A549 (cell line): ENCODE data around the gene MUC5B. TPM values are rescaled to one million over a fixed set of nuclear protein-coding genes. Genes with fewer than 3 reads are reported as not detected.

Experiments
- ATAC-seq, 2 experiments: fragments of 200-7000 bp in 1 of 2; fragments of >200 bp in 1 of 2; cut with Nextera tagmentation in 1 of 2; cut with Tn5 transposase in 1 of 2; 3 replicates each; pipeline versions ENCODE4 v1.8.0 to v1.9.1; 2018 to 2020; ENCODE audit warnings: mild to moderate bottlenecking in 1 of 2, moderate library complexity in 1 of 2
- CTCF ChIA-PET: fragments of 300-600 bp; sonication (Branson Sonifier 250); formaldehyde crosslinking; extraction: SDS; loops from one replicate; lab custom pipeline; 2021; ENCODE audit warnings: antibody characterized with exemption, inconsistent platforms; lab: Yijun Ruan, JAX
- POLR2A ChIA-PET: fragments of 350-600 bp; formaldehyde crosslinking; extraction: SDS; loops from one replicate; lab custom pipeline; 2021; ENCODE audit warnings: antibody characterized with exemption, inconsistent platforms; lab: Yijun Ruan, JAX
- DNase-seq, 2 experiments: peaks; one replicate each; pipeline versions ENCODE4 v3.0.0 to v3.0.0-alpha.2; 2011 to 2016; ENCODE audit warnings: low read depth in 1 of 2, low spot score in 1 of 2
- FAIRE-seq: peaks from 2 replicates; lab custom pipeline; 2011; peaks lifted over from hg19 to GRCh38; lab: Jason Lieb, UNC
- H3K27ac ChIP-seq, 2 experiments: fragments of >200 bp; sonication (Bioruptor Twin); formaldehyde crosslinking; 3 replicates each; pipeline ENCODE4 v1.5.1; 2016 to 2017
- H3K4me1 ChIP-seq: fragments of >200 bp; sonication (Bioruptor Twin); formaldehyde crosslinking; 3 replicates; pipeline ENCODE4 v1.6.1; 2016
- H3K4me2 ChIP-seq: fragments of >200 bp; sonication (Bioruptor Twin); formaldehyde crosslinking; 3 replicates; pipeline ENCODE4 v1.6.1; 2016
- H3K4me3 ChIP-seq: fragments of >200 bp; sonication (Bioruptor Twin); formaldehyde crosslinking; 3 replicates; pipeline ENCODE4 v1.5.1; 2016
- H3K9me3 ChIP-seq: fragments of >200 bp; sonication (Bioruptor Twin); formaldehyde crosslinking; 3 replicates; pipeline ENCODE4 v1.6.1; 2016
- CBX2 ChIP-seq: fragments of 200-600 bp; sonication (generic); IDR thresholded peaks from 2 replicates; pipeline ENCODE4 v1.6.1; 2016; ENCODE audit warnings: low read depth, mild to moderate bottlenecking, borderline replicate concordance
- CHD2 ChIP-seq: fragments of 150-350 bp; IDR thresholded peaks from 2 replicates; pipeline ENCODE4 v1.6.1; 2014; ENCODE audit warnings: low read length; ENCODE audit not compliant: partially characterized antibody
- CHD4 ChIP-seq: fragments of 200-600 bp; sonication (generic); IDR thresholded peaks from 2 replicates; pipeline ENCODE4 v1.6.1; 2016; ENCODE audit warnings: antibody characterized with exemption, mild to moderate bottlenecking, borderline replicate concordance
- CTCF ChIP-seq: fragments of >200 bp; sonication (Bioruptor Twin); formaldehyde crosslinking; IDR thresholded peaks from 3 replicates; pipeline ENCODE4 v1.5.1; 2016
- E2F6 ChIP-seq: IDR thresholded peaks from 2 replicates; pipeline ENCODE4 v1.6.1; 2012; ENCODE audit warnings: low read depth, borderline replicate concordance
- GATA3 ChIP-seq: IDR thresholded peaks from 2 replicates; pipeline ENCODE4 v1.6.1; 2012; ENCODE audit warnings: borderline replicate concordance
- HOXB5 ChIP-seq: fragments of 250-450 bp; sonication (Bioruptor Pico); IDR thresholded peaks from 2 replicates; pipeline ENCODE4 v1.5.0; 2020; ENCODE audit warnings: mild to moderate bottlenecking, moderate library complexity
- JUN ChIP-seq, 2 experiments: fragments of >200 bp; sonication (Bioruptor Twin); formaldehyde crosslinking; IDR thresholded peaks; 2 replicates in 1 of 2; 3 replicates in 1 of 2; pipeline ENCODE4 v1.6.1; 2016 to 2017
- MAFK ChIP-seq: fragments of 450-650 bp; IDR thresholded peaks from 2 replicates; pipeline ENCODE4 v1.6.1; 2014; ENCODE audit not compliant: partially characterized antibody
- MYC ChIP-seq: IDR thresholded peaks from 2 replicates; pipeline ENCODE4 v1.6.1; 2012; ENCODE audit warnings: mild to moderate bottlenecking, inconsistent platforms, low read length, improper control_type of control experiment, borderline replicate concordance
- POLR2AphosphoS2 ChIP-seq: conservative IDR thresholded peaks from 2 replicates; pipeline ENCODE4 v1.6.1; 2012; ENCODE audit warnings: low read length, improper control_type of control experiment, inconsistent platforms
- REST ChIP-seq: fragments of 200-600 bp; sonication (generic); IDR thresholded peaks from 2 replicates; pipeline ENCODE4 v1.6.1; 2016; ENCODE audit warnings: antibody characterized with exemption, mild to moderate bottlenecking, moderate library complexity
- RNF2 ChIP-seq: fragments of 200-600 bp; sonication (generic); IDR thresholded peaks from 2 replicates; pipeline ENCODE4 v1.6.1; 2016; ENCODE audit warnings: low read depth, mild to moderate bottlenecking, antibody characterized with exemption, moderate library complexity, borderline replicate concordance
- SMC3 ChIP-seq: fragments of >200 bp; sonication (Bioruptor Twin); formaldehyde crosslinking; IDR thresholded peaks from 3 replicates; pipeline ENCODE4 v1.6.1; 2018; ENCODE audit warnings: inconsistent platforms
- SREBF2 ChIP-seq: fragments of 450-650 bp; IDR thresholded peaks from 2 replicates; pipeline ENCODE4 v1.6.1; 2014; ENCODE audit warnings: mild to moderate bottlenecking, moderate library complexity
- TFCP2L1 ChIP-seq: fragments of 250-450 bp; sonication (Bioruptor Pico); IDR thresholded peaks from 2 replicates; pipeline ENCODE4 v1.5.0; 2021; ENCODE audit warnings: mild to moderate bottlenecking
- USF2 ChIP-seq: fragments of 450-650 bp; IDR thresholded peaks from 2 replicates; pipeline ENCODE4 v1.6.1; 2014; ENCODE audit warnings: antibody characterized with exemption
- ZNF302 ChIP-seq: fragments of 250-450 bp; sonication (Bioruptor Pico); IDR thresholded peaks from 2 replicates; pipeline ENCODE4 v1.9.0; 2021; ENCODE audit warnings: inconsistent platforms, mild to moderate bottlenecking, moderate library complexity
- WGBS: methylation state at CpG from one replicate; pipeline ENCODE4 v1.1.6; 2017; ENCODE audit errors: missing lambda C conversion rate; 5-methylcytosine and 5-hydroxymethylcytosine counted together
- polyA plus RNA-seq, 4 experiments: library from polyadenylated mRNA; depleted of rRNA in 3 of 4; stranded (reverse); fragments of >200 nt; fragmentation: RNase III in 1 of 4; extraction: RNeasy Plus Mini Kit Qiagen cat#74134 plus additional on column Dnase treatment in 1 of 4; gene quantifications; 2 replicates in 3 of 4; 3 replicates in 1 of 4; pipeline ENCODE4 v1.2.3, GENCODE V29; 2011 to 2017

Gene MUC5B
- polyA plus RNA-seq, 2 of the 4 experiments (the other 2 are of a cell fraction): 0.85 to 1.4 TPM

- no peak overlapping the region for H3K4me2 ChIP-seq
- peaks cover 6% of the 10 kb centered on the region; the same call in 1 of the 3 replicates for H3K4me1 ChIP-seq
- no peak for TF ChIP-seq SMC3
- TF ChIP-seq E2F6: no peak
- TF ChIP-seq SREBF2: no peak
- no peak for TF ChIP-seq ZNF302 (CRISPR knock-in tag)
- no peak for TF ChIP-seq CTCF
- TF ChIP-seq CHD2: no peak
- TF ChIP-seq REST: no peak
- no peak for TF ChIP-seq JUN (IDR thresholded peaks at IDR 0.05)
- TF ChIP-seq POLR2AphosphoS2: no peak
- TF ChIP-seq USF2: no peak
- FAIRE-seq (no peak), DNase-seq (no peak), ATAC-seq (no peak)
- peaks cover 10% of the 10 kb centered on the region; the same call in 2 of the 3 replicates for H3K9me3 ChIP-seq
- 87% methylated on average over 9 of the region's 9 CpGs for WGBS
- ChIA-PET POLR2A (interaction anchor here (0.6 kb wide), 1 partner anchor 121 kb away, joined by 7 read pairs; no protein-coding TSS in a partner anchor), CTCF (interaction anchor here (0.6 to 0.9 kb wide), 2 partner anchors 36 to 249 kb away, joined by 3 to 4 read pairs; no protein-coding TSS in a partner anchor)
- H3K4me3 ChIP-seq: no peak overlapping the region
- H3K27ac ChIP-seq: no peak overlapping the region
These were observed 44.7 kb downstream of the MUC5B start for GRCh38 chr11:1267441-1268100.

- FAIRE-seq: no peak
These were observed 47.1 kb downstream of the MUC5B start for GRCh38 chr11:1269957-1270356.

GRCh38 chr11:1270476-1270875, 47.6 kb downstream of the MUC5B start:
- peak; percentile 15 to 26; a peak in 2 of 6 replicates for ATAC-seq
- H3K4me2 ChIP-seq: no peak overlapping the region
- 0 out of 6 replicates have a peak overlapping the region, but pooled peaks of 1 of the 2 experiments have one; percentile 26 for H3K27ac ChIP-seq
- DNase-seq: no peak
- 92% methylated on average over 2 of the region's 10 CpGs for whole genome bisulfite sequencing
- H3K4me1 ChIP-seq: no peaks in the 10 kb centered on the region
- TF ChIP-seq MYC: no peak
- no peak for TF ChIP-seq CBX2
- TF ChIP-seq RNF2: no peak
- TF ChIP-seq CHD2: no peak
- no peak for TF ChIP-seq HOXB5 (CRISPR knock-in tag)
- no peak for TF ChIP-seq TFCP2L1 (CRISPR knock-in tag)
- no peak for TF ChIP-seq JUN (IDR thresholded peaks at IDR 0.05)
- no peak for TF ChIP-seq POLR2AphosphoS2
- TF ChIP-seq MAFK: no peak
- TF ChIP-seq CHD4: no peak
- POLR2A ChIA-PET: no interaction called here
- no peak overlapping the region for H3K4me3 ChIP-seq
- FAIRE-seq: no peak
- peaks cover 5% of the 10 kb centered on the region for H3K9me3 ChIP-seq
- CTCF ChIA-PET: interaction anchor here (1.2 kb wide), 1 partner anchor 11 kb away, joined by 3 read pairs; no protein-coding TSS in a partner anchor

More at GRCh38 chr11:1269957-1270356, 47.1 kb downstream of the MUC5B start:
- H3K4me1 ChIP-seq: no peaks in the 10 kb centered on the region
- no peak overlapping the region for H3K4me2 ChIP-seq
- TF ChIP-seq GATA3: no peak
- 76% methylated on average over 4 of the region's 5 CpGs for WGBS
- POLR2A ChIA-PET: no interaction called here
- H3K4me3 ChIP-seq: no peak overlapping the region
- ATAC-seq (peak; percentile 23 to 46; a peak in 3 of 6 replicates), DNase-seq (no peak)
- CTCF ChIA-PET: interaction anchor here (0.7 to 1.2 kb wide), 2 partner anchors 11 to 156 kb away, joined by 3 to 4 read pairs; no protein-coding TSS in a partner anchor
- H3K9me3 ChIP-seq: peaks cover 8% of the 10 kb centered on the region
- H3K27ac ChIP-seq: no peak overlapping the region
